ENCODE results near the gene ANKRD27. TPM values are rescaled to one million over a fixed set of nuclear protein-coding genes. Genes with fewer than 3 reads are reported as not detected.
"Not testable (repeated sequence)": the region's sequence is repeated elsewhere in the genome, so short reads cannot be mapped to it uniquely, and the experiment has no call there.

The ANKRD27 gene
- total and polyA plus RNA-seq, 8 donors = 19.7 to 35.7 (median 22.1) TPM

GRCh38 chr19:32598022-32598421 lies 77.0 kb downstream of the ANKRD27 start:
- ATAC-seq = no peak
- intact Hi-C loops (cut with DNase I) = no loop called here
- H3K4me1 ChIP-seq = no peaks in the 10 kb centered on the region
- no peak overlapping the region for H3K4me3 ChIP-seq
- no peak for DNase-seq
- TF ChIP-seq CTCF (IDR thresholded peaks at IDR 0.05) = no peak
- peaks cover 4 to 94% of the 10 kb centered on the region in 2 donors for H3K36me3 ChIP-seq
- H3K27ac ChIP-seq = no peak overlapping the region
- no peaks in the 10 kb centered on the region for H3K27me3 ChIP-seq
- no peaks in the 10 kb centered on the region for H3K9me3 ChIP-seq

GRCh38 chr19:32595491-32595890 lies 79.5 kb downstream of the ANKRD27 start:
- Histone ChIP-seq H3K27ac (no peak overlapping the region), H3K4me1 (no peaks in the 10 kb centered on the region), H3K4me3 (no peak overlapping the region), H3K36me3 (peaks cover 4 to 78% of the 10 kb centered on the region in 2 donors), H3K9me3 (no peaks in the 10 kb centered on the region), H3K27me3 (no peaks in the 10 kb centered on the region)
- no peak for ATAC-seq
- DNase-seq = no peak
- intact Hi-C loops (cut with DNase I) = no loop called here
- no peak for TF ChIP-seq CTCF (IDR thresholded peaks at IDR 0.05)

- Histone ChIP-seq H3K36me3 (peaks cover 4 to 69% of the 10 kb centered on the region in 2 donors), H3K27ac (no peak overlapping the region), H3K4me3 (no peak overlapping the region), H3K9me3 (no peaks in the 10 kb centered on the region), H3K27me3 (no peaks in the 10 kb centered on the region), H3K4me1 (no peaks in the 10 kb centered on the region)
- ATAC-seq = no peak
- no peak for DNase-seq
- intact Hi-C loops (cut with DNase I) = no loop called here
- TF ChIP-seq CTCF (IDR thresholded peaks at IDR 0.05) = no peak
Observed at GRCh38 chr19:32594021-32594420, 81.0 kb downstream of the ANKRD27 start.

- H3K4me3 ChIP-seq; intact Hi-C loops (cut with DNase I); H3K4me1 ChIP-seq; DNase-seq; H3K27me3 ChIP-seq; H3K27ac ChIP-seq; H3K9me3 ChIP-seq; ATAC-seq: not testable (repeated sequence)
- peaks cover 0 to 40% of the 10 kb centered on the region in 2 donors for H3K36me3 ChIP-seq
Observed at GRCh38 chr19:32587747-32588504, 87.1 kb downstream of the ANKRD27 start.

- intact Hi-C loops (cut with DNase I) = no loop called here
Observed at GRCh38 chr19:32581705-32582179, 93.2 kb downstream of the ANKRD27 start.

More at GRCh38 chr19:32581705-32582179, 93.2 kb downstream of the ANKRD27 start:
- H3K36me3 ChIP-seq = peaks cover 0 to 25% of the 10 kb centered on the region in 2 donors
- TF ChIP-seq CTCF (IDR thresholded peaks at IDR 0.05) = no peak
- DNase-seq = peak in 2 of 4 donors; percentile 35 to 81
- no peaks in the 10 kb centered on the region for H3K9me3 ChIP-seq
- H3K27me3 ChIP-seq = no peaks in the 10 kb centered on the region
- ATAC-seq = peak; percentile 20
- H3K4me1 ChIP-seq = peaks cover 6 to 23% of the 10 kb centered on the region in 2 donors
- H3K4me3 ChIP-seq = peak overlapping the region; percentile 94 to 97
- H3K27ac ChIP-seq = peak overlapping the region; percentile 80 to 88

All from left lung (tissue), 10 donors.